Measurements from ENCODE around the gene PDE6D.
"Not testable (repeated sequence)": the region's sequence is repeated elsewhere in the genome, so short reads cannot be mapped to it uniquely, and the experiment has no call there.

DNA sequence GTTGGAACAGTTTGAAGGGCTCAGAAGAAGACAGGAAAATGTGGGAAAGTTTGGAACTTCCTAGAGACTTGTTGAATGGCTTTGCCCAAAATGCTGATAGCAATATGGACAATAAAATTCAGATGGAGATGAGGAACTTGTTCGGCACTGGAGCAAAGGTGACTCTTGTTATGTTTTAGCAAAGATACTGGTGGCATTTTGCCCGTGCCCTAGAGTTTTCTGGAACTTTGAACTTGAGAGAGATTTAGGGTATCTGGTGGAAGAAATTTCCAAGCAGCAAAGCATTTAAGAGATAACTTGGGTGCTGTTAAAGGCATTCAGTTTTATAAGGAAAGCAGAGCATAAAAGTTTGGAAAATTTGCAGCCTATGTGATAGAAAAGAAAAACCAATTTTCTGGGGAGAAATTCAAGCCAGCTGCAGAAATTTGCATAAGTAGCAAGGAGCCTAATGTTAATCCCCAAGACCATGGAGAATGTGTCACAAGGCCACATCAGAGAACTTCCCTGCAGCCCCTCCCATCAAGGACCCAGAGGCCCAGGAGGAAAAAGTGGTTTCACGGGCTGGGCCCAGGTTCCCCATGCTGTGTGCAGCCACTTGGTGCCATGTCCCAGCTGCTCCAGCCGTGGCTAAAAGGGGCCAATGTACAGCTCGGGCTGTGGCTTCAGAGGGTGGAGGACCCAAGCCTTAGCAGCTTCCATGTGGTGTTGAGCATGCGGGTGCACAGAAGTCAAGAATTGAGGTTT is 32.8 kb downstream of the PDE6D start:
- TF ChIP-seq, protein P1, sequence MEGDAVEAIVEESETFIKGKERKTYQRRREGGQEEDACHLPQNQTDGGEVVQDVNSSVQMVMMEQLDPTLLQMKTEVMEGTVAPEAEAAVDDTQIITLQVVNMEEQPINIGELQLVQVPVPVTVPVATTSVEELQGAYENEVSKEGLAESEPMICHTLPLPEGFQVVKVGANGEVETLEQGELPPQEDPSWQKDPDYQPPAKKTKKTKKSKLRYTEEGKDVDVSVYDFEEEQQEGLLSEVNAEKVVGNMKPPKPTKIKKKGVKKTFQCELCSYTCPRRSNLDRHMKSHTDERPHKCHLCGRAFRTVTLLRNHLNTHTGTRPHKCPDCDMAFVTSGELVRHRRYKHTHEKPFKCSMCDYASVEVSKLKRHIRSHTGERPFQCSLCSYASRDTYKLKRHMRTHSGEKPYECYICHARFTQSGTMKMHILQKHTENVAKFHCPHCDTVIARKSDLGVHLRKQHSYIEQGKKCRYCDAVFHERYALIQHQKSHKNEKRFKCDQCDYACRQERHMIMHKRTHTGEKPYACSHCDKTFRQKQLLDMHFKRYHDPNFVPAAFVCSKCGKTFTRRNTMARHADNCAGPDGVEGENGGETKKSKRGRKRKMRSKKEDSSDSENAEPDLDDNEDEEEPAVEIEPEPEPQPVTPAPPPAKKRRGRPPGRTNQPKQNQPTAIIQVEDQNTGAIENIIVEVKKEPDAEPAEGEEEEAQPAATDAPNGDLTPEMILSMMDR (IDR thresholded peaks at IDR 0.05): not testable (repeated sequence)
- TF ChIP-seq POLR2AphosphoS5, POLR2A (IDR thresholded peaks at IDR 0.05): not testable (repeated sequence)

All from prostate gland (tissue), 2 donors.